ENCODE results near the gene SREBF1. TPM values are rescaled to one million over a fixed set of nuclear protein-coding genes. Genes with fewer than 3 reads are reported as not detected.

SREBF1 gene
- total RNA-seq, 1 experiment from 2014 or later = 230 TPM

GRCh38 chr17:17871913-17872312, 35.1 kb upstream of the SREBF1 start:
- no peak for TF ChIP-seq TCF7L2 (IDR thresholded peaks at IDR 0.05; ENCODE audit: low read depth, low read length)
- TF ChIP-seq POLR2AphosphoS5 (IDR thresholded peaks at IDR 0.05; ENCODE audit: low read depth, low read length) = no peak
- TF ChIP-seq SIN3A (IDR thresholded peaks at IDR 0.05; ENCODE audit: borderline replicate concordance, insufficient read depth, low read depth, low read length) = no peak
- no peak for TF ChIP-seq CTCF (IDR thresholded peaks at IDR 0.05)
- TF ChIP-seq REST (IDR thresholded peaks at IDR 0.05; ENCODE audit: insufficient read depth in 1 of 2, low read depth in 2 of 2, low read length in 1 of 2) = no peak
- Histone ChIP-seq H3K9me3 (ENCODE audit: control insufficient read depth, insufficient read depth, low read depth, low read length) (no peaks in the 10 kb centered on the region), H3K27me3 (ENCODE audit: control insufficient read depth, insufficient read depth, low read length) (no peaks in the 10 kb centered on the region), H3K4me3 (ENCODE audit: low read depth in 2 of 2, low read length in 2 of 2) (no peak overlapping the region), H3K36me3 (ENCODE audit: control insufficient read depth, insufficient read depth, low read length) (peaks cover 2% of the 10 kb centered on the region; the same call in 1 of the 2 replicates), H3K4me1 (ENCODE audit: control insufficient read depth, insufficient read depth, low read length) (no peaks in the 10 kb centered on the region), H3K27ac (ENCODE audit: low read length) (no peak overlapping the region)
- no TSS peak for BruUV-seq (replicated peaks)
- ChIA-PET POLR2A (no interaction called here), CTCF (no interaction called here)
- intact Hi-C loops (cut with micrococcal nuclease; ENCODE audit: unreplicated experiment) (no loop called here), in situ Hi-C loops (cut with HindIII; ENCODE audit: low pct_unique_long_range_greater_than_20kb, low sequenced_read_pairs) (no loop called here)
- DNase-seq (ENCODE audit: low read depth, low spot score) (no peak), ATAC-seq (no peak)

GRCh38 chr17:17870247-17870646, 33.5 kb upstream of the SREBF1 start:
- intact Hi-C loops (cut with micrococcal nuclease; ENCODE audit: unreplicated experiment) (no loop called here), in situ Hi-C loops (cut with HindIII; ENCODE audit: low pct_unique_long_range_greater_than_20kb, low sequenced_read_pairs) (no loop called here)
- ATAC-seq = no peak
- BruUV-seq (replicated peaks) = no TSS peak
- Histone ChIP-seq H3K4me3 (ENCODE audit: low read depth in 2 of 2, low read length in 2 of 2) (no peak overlapping the region), H3K36me3 (ENCODE audit: control insufficient read depth, insufficient read depth, low read length) (peaks cover 2% of the 10 kb centered on the region; the same call in 1 of the 2 replicates), H3K27ac (ENCODE audit: low read length) (no peak overlapping the region), H3K4me1 (ENCODE audit: control insufficient read depth, insufficient read depth, low read length) (no peaks in the 10 kb centered on the region), H3K27me3 (ENCODE audit: control insufficient read depth, insufficient read depth, low read length) (no peaks in the 10 kb centered on the region), H3K9me3 (ENCODE audit: control insufficient read depth, insufficient read depth, low read depth, low read length) (no peaks in the 10 kb centered on the region)
- TF ChIP-seq POLR2AphosphoS5 (IDR thresholded peaks at IDR 0.05; ENCODE audit: low read depth, low read length) (no peak), SIN3A (IDR thresholded peaks at IDR 0.05; ENCODE audit: borderline replicate concordance, insufficient read depth, low read depth, low read length) (no peak), CTCF (IDR thresholded peaks at IDR 0.05) (no peak), REST (IDR thresholded peaks at IDR 0.05; ENCODE audit: insufficient read depth in 1 of 2, low read depth in 2 of 2, low read length in 1 of 2) (no peak), TCF7L2 (IDR thresholded peaks at IDR 0.05; ENCODE audit: low read depth, low read length) (no peak)
- DNase-seq (ENCODE audit: low read depth, low spot score) = no peak
- ChIA-PET CTCF (interaction anchor here (1.1 kb wide), 1 partner anchor 49 kb away, joined by 3 read pairs; no protein-coding TSS in a partner anchor), POLR2A (no interaction called here)
